Right lobe of liver (tissue), 4 donors: ENCODE data around the gene SLC8A1.

Source experiments
- POLR2A ChIP-seq: fragments of 450-650 bp; IDR thresholded peaks from one replicate; pipeline ENCODE4 v1.6.1; 2017; ENCODE audit warnings: antibody characterized with exemption, mild to moderate bottlenecking
- TF ChIP-seq, protein P1 (sequence below), 4 donors: fragments of 200-600 bp in 3 of 4; fragments of 450-650 bp in 1 of 4; IDR thresholded peaks; one replicate each; pipeline versions ENCODE4 v1.5.1 to v1.8.0; 2016 to 2022; ENCODE audit warnings: antibody characterized with exemption in 4 of 4, mild to moderate bottlenecking in 2 of 4
- donor health status: DM: no; HTN: no; CAD: no.
- donor health status: DM: no; HTN: no; CAD: no.
- donor health status: DM: no; HTN: yes; CAD: no.

- TF ChIP-seq, protein P1, sequence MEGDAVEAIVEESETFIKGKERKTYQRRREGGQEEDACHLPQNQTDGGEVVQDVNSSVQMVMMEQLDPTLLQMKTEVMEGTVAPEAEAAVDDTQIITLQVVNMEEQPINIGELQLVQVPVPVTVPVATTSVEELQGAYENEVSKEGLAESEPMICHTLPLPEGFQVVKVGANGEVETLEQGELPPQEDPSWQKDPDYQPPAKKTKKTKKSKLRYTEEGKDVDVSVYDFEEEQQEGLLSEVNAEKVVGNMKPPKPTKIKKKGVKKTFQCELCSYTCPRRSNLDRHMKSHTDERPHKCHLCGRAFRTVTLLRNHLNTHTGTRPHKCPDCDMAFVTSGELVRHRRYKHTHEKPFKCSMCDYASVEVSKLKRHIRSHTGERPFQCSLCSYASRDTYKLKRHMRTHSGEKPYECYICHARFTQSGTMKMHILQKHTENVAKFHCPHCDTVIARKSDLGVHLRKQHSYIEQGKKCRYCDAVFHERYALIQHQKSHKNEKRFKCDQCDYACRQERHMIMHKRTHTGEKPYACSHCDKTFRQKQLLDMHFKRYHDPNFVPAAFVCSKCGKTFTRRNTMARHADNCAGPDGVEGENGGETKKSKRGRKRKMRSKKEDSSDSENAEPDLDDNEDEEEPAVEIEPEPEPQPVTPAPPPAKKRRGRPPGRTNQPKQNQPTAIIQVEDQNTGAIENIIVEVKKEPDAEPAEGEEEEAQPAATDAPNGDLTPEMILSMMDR (IDR thresholded peaks at IDR 0.05), result no peak
- TF ChIP-seq POLR2A, result no peak
Observed at GRCh38 chr2:40159333-40159732, 292.6 kb downstream of the SLC8A1 start.
